Measurements from ENCODE around the gene PLEK2.
"Not testable (repeated sequence)": the region's sequence is repeated elsewhere in the genome, so short reads cannot be mapped to it uniquely, and the experiment has no call there.

The PLEK2 gene

DNA sequence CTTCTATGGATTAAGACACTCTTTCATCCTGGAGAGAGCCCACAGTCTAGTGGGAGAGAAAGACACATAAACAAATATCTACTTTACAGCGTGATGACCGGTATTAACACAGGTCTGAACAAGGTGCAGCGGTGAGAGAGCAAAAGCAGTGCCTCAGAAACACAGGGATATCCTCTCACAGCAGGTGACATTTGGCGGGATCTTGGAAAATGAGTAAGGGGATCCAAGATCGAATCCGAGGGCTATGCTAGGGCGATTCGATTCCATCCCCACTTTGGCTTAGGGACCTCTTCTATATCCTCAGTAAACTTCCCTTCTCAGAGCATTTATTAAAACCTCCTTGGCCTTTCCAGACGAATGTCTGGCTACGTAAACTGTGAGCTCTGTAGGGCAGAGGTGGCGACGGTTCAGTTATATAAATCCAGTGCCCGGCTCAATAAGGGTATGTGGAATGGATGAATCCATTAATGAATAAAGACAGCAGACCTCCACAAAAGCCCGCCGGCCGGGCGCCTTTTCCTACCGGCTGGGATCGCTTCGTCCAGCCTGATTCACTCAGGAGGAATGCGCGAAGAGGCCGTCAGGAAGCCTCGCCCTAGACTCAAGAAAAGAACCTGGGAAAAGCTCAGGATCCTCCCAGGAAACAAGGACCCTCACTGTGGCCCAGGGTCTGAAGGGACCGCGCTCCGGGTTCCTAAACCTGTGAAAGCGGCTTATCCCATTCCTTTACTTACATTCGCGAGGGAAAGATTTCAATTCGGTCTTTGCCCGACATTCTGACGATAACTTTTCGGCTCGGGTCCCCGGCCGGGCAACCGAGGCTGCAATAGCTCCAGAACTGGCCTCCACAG lies 52.8 kb downstream of the PLEK2 start:
- peak; percentile 76 for DNase-seq (ENCODE audit: low spot score)

DNA sequence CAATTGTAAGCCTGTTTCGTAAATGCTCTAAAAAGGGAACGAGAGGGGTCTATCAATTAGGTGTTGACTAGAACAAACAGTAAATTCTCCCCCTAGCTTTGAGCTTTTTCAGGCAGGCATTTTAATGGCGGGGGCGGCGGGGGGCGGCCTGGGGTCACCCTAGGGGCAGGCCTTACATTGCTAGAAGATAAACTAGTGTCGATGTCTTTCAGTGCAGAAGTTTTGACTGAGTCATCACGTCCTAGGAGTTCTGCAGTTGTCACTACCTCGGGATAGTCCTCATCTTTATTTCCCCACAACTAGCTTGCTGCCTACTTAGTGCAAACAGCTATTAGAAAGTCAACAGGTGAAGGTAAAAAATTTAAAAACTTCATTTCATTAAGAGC lies 54.0 kb downstream of the PLEK2 start:
- peak; percentile 81 for DNase-seq (ENCODE audit: low spot score)

DNA sequence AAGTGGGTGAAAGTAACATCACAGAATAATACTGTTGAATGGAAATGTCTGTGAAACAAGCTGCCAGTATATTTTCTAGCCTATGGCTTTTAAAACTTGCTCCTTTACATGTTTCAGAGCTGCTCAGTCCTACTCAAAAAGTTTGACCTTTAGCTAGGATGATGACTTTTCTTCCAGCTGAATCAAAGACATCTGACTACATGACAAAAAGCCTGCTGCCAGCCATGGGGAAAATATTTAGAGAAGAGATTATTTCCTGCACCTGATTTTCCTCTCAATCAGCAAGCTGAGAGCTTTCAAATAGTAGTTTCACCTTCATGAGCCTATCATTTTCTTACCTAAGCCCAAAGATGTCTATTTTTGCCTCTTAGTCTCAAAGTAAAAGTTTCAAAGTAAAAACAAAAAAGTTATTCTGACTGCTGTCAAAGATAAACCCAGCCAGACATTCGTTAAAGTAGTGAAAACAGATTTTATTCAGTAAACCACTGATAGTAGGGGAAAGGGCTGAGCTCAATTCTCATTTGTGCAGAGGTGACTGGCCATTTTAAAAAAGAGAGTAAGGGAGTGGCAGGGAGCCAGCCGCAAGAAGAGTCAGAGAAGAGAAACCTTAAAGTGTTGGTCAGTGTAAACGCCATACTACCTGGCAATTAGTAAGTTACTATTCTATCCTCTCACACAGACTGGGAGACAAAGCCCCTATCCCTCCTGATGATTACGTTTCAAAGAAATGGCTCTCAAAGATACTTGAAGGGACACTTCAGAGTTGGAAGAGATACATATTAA lies 54.6 kb downstream of the PLEK2 start:
- peak; percentile 49 for DNase-seq (ENCODE audit: low spot score)

DNA sequence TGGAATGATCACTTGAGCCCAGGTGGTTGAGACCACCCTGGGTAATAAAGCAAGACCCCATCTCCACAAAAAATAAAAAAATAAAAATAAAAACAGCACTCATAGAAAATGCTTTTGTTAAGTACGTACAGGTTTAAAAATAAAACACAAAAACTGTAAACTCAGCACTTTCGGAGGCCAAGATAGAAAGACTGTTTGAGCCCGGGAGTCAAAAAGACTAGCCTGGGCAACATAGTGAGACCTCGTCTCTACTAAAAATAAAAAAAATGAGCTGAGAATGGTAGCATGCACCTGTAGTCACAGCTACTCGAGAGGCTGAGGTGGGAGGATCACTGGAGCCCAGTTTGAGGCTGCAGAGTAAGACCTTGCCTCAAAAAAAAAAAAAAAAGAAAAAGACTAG lies 59.9 kb downstream of the PLEK2 start:
- DNase-seq (ENCODE audit: low spot score) = no peak

DNA sequence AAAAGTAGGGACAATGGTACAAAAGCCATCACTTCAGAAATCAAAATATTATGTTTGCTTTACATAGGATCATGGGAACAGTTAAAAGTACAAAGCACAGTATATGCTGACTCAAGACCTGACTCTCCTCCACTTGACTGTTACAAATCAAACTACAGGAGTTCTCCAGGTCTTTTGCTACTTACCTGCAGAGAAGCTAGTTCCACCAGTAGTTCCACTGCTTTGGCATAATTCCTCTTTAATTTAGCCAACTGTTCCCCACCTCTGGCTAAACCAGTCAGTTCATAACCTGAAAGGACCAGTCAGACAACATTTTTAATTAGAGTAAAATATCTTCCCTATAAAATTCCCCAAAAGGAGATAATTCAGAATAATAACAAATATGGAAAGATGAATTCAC lies 66.4 kb downstream of the PLEK2 start:
- no peak for DNase-seq (ENCODE audit: low spot score)

DNA sequence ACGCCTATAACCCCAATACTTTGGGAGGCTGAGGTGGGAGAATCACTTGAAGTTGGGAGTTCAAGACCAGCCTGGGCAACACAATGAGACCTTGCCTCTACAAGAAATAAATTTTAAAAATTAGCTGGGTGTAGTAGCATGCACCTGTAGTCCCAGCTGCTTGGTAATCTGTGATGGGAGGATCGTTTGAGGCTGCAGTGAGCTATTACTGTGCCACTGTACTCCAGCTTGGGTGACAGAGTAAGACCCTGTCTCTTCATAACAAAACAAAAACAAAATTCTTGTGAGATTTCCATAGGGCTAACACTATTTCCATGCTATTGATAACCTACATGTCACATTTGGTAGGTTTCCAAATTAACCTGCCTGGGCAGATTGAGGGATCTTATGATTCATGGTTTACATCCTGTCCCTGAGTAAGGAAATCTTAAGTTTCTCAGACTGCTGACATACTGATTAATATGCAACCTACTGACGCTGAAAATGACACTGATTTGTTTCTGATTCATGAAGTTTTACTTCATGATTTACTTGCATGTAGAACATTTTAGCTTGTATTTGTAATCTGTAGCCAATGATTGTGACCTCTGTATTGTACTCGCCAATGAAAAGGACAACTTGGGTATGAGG lies 68.2 kb downstream of the PLEK2 start:
- peak; percentile 70 for DNase-seq (ENCODE audit: low spot score)

DNA sequence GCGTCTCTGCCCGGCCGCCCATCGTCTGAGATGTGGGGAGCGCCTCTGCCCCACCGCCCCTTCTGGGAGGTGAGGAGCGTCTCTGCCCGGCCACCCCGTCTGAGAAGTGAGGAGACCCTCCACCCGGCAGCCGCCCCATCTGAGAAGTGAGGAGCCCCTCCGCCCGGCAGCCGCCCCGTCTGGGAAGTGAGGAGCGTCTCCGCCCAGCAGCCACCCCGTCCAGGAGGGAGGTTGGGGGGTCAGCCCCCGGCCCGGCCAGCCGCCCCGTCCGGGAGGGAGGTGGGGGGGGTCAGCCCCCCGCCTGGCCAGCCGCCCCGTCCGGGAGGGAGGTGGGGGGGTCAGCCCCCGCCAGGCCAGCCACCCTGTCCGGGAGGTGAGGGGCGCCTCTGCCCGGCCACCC lies 70.7 kb downstream of the PLEK2 start:
- not testable (repeated sequence) for DNase-seq (ENCODE audit: low spot score)
